Measurements from ENCODE around the gene WFDC1.

WFDC1 gene

GRCh38 chr16:84362471-84362941, 67.8 kb downstream of the WFDC1 start:
- DNase-seq (ENCODE audit: low spot score): no peak
- ChIA-PET POLR2A (ENCODE audit: low non-redundant PET) (no interaction called here), CTCF (no interaction called here)
- TF ChIP-seq, protein P1, sequence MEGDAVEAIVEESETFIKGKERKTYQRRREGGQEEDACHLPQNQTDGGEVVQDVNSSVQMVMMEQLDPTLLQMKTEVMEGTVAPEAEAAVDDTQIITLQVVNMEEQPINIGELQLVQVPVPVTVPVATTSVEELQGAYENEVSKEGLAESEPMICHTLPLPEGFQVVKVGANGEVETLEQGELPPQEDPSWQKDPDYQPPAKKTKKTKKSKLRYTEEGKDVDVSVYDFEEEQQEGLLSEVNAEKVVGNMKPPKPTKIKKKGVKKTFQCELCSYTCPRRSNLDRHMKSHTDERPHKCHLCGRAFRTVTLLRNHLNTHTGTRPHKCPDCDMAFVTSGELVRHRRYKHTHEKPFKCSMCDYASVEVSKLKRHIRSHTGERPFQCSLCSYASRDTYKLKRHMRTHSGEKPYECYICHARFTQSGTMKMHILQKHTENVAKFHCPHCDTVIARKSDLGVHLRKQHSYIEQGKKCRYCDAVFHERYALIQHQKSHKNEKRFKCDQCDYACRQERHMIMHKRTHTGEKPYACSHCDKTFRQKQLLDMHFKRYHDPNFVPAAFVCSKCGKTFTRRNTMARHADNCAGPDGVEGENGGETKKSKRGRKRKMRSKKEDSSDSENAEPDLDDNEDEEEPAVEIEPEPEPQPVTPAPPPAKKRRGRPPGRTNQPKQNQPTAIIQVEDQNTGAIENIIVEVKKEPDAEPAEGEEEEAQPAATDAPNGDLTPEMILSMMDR (conservative IDR thresholded peaks at IDR 0.05; ENCODE audit: low read depth): no peak
- H3K27ac ChIP-seq: no peak overlapping the region

DNA sequence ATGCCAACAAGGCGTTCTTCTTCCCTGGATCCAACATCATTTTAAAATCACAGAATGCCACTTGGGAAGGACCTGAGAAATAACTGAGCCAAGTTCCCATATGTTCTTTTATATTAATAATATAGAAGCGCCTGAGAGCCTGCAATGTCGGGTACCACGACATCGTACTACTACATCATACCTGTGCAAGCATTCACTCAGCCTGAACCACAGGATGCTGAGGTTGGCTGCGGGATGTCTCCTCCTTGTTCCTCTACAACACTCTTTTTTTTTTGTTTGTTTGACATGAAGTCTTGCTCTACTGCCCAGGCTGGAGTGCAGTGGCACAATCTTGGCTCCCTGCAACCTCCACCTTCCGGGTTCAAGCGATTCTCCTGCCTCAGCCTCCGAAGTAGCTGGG, 71.5 kb downstream of the WFDC1 start:
- TF ChIP-seq, protein P1 (conservative IDR thresholded peaks at IDR 0.05; ENCODE audit: low read depth): no peak
- no peak for DNase-seq (ENCODE audit: low spot score)
- POLR2A ChIA-PET (ENCODE audit: low non-redundant PET): interaction anchor here (0.7 kb wide), 1 partner anchor 249 kb away, joined by 4 read pairs; no protein-coding TSS in a partner anchor
- CTCF ChIA-PET: no interaction called here
- no peak overlapping the region for H3K27ac ChIP-seq

DNA sequence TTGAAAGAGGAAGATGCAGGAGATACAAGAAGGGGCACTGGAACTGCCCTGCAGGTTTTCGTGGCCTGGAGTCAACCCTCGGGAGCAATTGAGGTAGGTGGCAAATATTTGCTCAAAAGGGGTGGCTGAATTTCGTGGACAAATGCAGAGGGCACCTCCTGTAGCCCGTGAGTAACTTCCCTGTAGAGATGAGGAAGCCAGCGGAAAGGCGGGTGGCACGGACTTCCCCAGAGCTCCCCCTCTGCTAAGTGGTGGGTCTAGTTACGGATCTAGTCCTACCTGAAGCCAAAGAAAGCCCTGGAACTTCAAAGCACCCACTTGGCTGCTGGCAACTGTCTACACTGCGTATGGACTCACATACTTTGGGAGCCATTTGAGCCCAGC, 72.6 kb downstream of the WFDC1 start:
- CTCF ChIA-PET: no interaction called here
- POLR2A ChIA-PET (ENCODE audit: low non-redundant PET): no interaction called here
- no peak overlapping the region for H3K27ac ChIP-seq
- TF ChIP-seq, protein P1 (conservative IDR thresholded peaks at IDR 0.05; ENCODE audit: low read depth): no peak
- DNase-seq (ENCODE audit: low spot score): no peak

- ChIA-PET CTCF (interaction anchor here (0.6 kb wide), 1 partner anchor 391 kb away, joined by 3 read pairs; no protein-coding TSS in a partner anchor), POLR2A (ENCODE audit: low non-redundant PET) (no interaction called here)
- TF ChIP-seq, protein P1 (conservative IDR thresholded peaks at IDR 0.05; ENCODE audit: low read depth): no peak
- no peak overlapping the region for H3K27ac ChIP-seq
- no peak for DNase-seq (ENCODE audit: low spot score)
Observed at GRCh38 chr16:84367750-84368307, 73.2 kb downstream of the WFDC1 start.

DNA sequence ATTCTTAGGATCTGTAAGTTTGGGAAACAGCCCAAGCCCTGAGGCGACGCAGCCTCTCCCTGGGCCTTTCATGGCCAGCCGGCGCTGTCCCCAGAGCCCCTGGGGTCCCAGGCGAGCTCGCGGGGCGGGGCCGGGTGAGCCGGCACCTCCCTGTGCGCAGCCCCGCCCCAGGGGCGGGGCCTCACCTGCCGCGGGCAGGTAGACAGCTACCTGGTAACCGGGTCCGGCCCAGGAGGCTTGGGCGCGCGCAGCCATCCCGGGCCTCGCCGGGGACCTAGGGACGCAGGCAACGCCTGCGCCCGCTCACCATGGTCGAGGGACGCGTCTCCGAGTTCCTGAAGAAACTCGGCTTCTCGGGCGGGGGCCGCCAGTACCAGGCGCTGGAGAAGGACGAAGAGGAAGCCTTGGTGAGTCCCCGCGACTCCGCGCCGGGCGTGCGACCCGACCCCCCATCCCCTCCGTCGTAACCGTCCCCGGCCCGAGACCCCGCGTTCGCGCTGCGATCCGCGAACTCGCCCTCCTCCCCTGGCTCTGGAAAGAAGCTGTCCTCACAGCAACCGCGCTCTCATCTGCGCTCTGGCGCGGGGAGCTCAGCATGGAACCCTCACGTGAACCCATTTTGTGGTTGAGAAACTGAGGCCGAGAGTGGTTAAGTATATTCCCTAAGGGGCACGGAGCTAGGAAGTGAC, 73.8 kb downstream of the WFDC1 start, which contains the start of gene ATP2C2:
TSS of gene ATP2C2 (plus strand) at position 231 of the 689 bp plus-strand sequence. CDS start at position 309, 78 bp downstream.
- H3K27ac ChIP-seq: no peak within 1 kb of the TSS
- POLR2A ChIA-PET (ENCODE audit: low non-redundant PET): no interaction called here
- DNase-seq (ENCODE audit: low spot score): peak; percentile 80
- CTCF ChIA-PET: interaction anchor here (0.6 to 0.7 kb wide), 3 partner anchors 34 to 391 kb away, joined by 3 read pairs; no protein-coding TSS in a partner anchor
- TF ChIP-seq, protein P1 (conservative IDR thresholded peaks at IDR 0.05; ENCODE audit: low read depth): no peak

GRCh38 chr16:84369105-84369504, 74.4 kb downstream of the WFDC1 start:
- TF ChIP-seq, protein P1 (conservative IDR thresholded peaks at IDR 0.05; ENCODE audit: low read depth): no peak
- H3K27ac ChIP-seq: no peak overlapping the region
- DNase-seq (ENCODE audit: low spot score): no peak
- POLR2A ChIA-PET (ENCODE audit: low non-redundant PET): no interaction called here
- CTCF ChIA-PET: interaction anchor here (0.6 to 0.7 kb wide), 3 partner anchors 33 to 564 kb away, joined by 3 read pairs; no protein-coding TSS in a partner anchor
